Coronary artery (tissue), 2 donors: Measurements from ENCODE around the gene ASPHD1.

Experiments
- DNase-seq: peaks from one replicate; pipeline ENCODE4 v3.0.0-alpha.2; 2017; ENCODE audit warnings: low spot score
- H3K27ac ChIP-seq, 2 donors: fragments of 200-600 bp; sonication (generic); one replicate each; pipeline ENCODE4 v1.5.1; 2016 to 2019
- H3K4me3 ChIP-seq: fragments of 200-600 bp; sonication (generic); 2 replicates; pipeline ENCODE4 v1.5.1; 2016; ENCODE audit warnings: mild to moderate bottlenecking, moderate library complexity
- TF ChIP-seq, protein P1 (sequence below): fragments of 200-600 bp; sonication (generic); IDR thresholded peaks from one replicate; pipeline ENCODE4 v1.5.1; 2019; ENCODE audit warnings: antibody characterized with exemption

ASPHD1 gene

GRCh38 chr16:29900888-29901606 is 759 bp downstream of the ASPHD1 start:
- H3K27ac ChIP-seq, result no peak overlapping the region
- no peak for DNase-seq
- TF ChIP-seq, protein P1, sequence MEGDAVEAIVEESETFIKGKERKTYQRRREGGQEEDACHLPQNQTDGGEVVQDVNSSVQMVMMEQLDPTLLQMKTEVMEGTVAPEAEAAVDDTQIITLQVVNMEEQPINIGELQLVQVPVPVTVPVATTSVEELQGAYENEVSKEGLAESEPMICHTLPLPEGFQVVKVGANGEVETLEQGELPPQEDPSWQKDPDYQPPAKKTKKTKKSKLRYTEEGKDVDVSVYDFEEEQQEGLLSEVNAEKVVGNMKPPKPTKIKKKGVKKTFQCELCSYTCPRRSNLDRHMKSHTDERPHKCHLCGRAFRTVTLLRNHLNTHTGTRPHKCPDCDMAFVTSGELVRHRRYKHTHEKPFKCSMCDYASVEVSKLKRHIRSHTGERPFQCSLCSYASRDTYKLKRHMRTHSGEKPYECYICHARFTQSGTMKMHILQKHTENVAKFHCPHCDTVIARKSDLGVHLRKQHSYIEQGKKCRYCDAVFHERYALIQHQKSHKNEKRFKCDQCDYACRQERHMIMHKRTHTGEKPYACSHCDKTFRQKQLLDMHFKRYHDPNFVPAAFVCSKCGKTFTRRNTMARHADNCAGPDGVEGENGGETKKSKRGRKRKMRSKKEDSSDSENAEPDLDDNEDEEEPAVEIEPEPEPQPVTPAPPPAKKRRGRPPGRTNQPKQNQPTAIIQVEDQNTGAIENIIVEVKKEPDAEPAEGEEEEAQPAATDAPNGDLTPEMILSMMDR, result no peak
- peak overlapping the region; percentile 82 for H3K4me3 ChIP-seq

DNA sequence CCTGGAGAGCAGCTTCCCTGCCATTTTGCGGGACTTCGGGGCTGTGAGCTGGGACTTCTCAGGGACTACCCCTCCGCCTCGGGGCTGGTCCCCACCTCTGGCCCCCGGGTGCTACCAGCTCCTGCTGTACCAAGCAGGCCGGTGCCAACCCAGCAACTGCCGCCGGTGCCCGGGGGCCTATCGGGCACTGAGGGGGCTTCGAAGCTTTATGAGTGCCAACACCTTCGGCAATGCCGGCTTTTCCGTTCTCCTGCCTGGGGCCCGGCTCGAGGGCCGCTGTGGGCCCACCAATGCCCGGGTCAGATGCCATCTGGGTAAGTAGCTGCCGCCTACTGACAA is 1.3 kb downstream of the ASPHD1 start:
- no peak overlapping the region for H3K27ac ChIP-seq
- no peak for DNase-seq
- H3K4me3 ChIP-seq, result no peak overlapping the region
- TF ChIP-seq, protein P1, result no peak

DNA sequence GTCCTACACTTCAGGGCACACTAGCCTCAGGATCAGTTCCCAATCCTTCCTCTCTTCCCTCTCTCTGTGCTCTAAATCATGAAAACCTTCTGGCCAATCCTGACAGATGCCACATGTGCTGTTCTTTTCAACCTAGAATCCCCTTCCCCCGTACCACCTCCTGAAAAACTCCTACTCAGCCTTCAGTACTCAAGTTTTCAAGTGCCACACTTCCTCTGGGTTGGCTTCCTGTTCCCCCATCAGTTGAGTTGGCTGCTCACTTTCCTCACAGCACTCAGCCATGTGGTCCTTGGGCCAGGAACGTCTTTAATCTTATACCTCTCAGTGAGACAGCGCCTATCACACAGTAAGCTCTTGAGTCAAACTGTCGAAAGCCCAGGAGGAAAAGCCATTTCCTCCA is 3.3 kb downstream of the ASPHD1 start:
- DNase-seq, result no peak
- no peak overlapping the region for H3K27ac ChIP-seq
- TF ChIP-seq, protein P1, result no peak

DNA sequence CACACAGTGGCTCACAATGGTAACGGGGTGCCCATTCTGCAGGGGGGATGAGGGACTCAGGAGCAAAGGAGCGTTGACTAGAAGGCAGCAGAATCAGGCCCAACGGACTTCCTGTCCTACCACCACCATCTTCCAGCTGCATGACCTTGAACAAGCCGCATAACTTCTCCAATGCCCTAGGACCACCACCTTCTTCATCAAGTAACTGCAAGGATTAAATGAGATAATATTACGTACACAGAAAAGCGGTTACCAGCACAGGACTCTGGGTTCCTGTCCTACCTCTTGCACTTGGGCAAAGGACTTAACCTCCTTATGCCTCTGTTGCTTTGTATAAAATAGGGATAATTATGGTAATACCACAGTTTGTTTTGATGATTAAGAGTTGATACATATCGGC is 4.7 kb downstream of the ASPHD1 start:
- no peak overlapping the region for H3K27ac ChIP-seq
- TF ChIP-seq, protein P1, result no peak
- DNase-seq, result no peak

More for the DNA sequence above, 3.3 kb downstream of the ASPHD1 start:
- H3K4me3 ChIP-seq, result no peak overlapping the region

GRCh38 chr16:29905668-29906067 is 5.4 kb downstream of the ASPHD1 start:
- TF ChIP-seq, protein P1, result no peak
- no peak for DNase-seq
- Histone ChIP-seq H3K4me3 (no peak overlapping the region), H3K27ac (no peak overlapping the region)

More for the DNA sequence above, 4.7 kb downstream of the ASPHD1 start:
- H3K4me3 ChIP-seq, result no peak overlapping the region

DNA sequence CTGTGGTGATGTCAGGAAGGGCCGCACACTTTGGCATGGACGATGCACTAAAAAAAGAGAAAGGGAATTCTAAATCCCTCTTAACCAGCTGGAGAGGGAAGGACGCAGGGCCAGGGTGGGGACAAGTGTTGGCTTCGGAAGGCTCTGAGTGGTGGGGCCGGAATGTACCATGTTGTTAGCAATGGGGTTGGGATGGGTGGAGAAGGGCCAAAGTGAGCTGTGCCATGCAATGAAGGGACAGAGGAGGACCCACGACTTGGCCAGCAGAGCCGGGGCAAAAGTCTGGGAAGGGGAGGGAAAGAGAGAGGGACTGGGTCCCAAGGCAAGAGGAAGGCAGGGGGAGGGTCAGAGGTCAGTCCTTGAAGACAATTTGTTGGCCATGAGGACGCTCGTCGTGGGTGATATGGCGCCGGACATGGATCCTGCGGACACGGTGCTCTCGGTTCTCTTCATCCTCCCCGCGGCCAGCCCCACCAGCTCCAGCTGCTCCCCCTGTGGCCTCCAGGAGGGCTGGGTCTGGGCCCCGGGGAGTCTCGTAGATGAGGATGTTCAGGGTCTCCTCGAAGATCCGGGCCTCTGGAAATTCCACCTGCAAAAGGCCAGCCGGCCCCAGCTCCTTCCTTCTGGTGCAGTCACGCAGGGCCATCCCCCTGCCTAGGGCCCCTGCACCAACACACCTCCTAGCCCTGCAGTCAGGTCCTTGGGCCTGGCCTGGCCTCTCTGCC is 6.4 kb downstream of the ASPHD1 start:
- no peak for DNase-seq
- Histone ChIP-seq H3K27ac (no peak overlapping the region), H3K4me3 (no peak overlapping the region)
- TF ChIP-seq, protein P1, result no peak

- no peak for DNase-seq
- H3K4me3 ChIP-seq, result no peak overlapping the region
- TF ChIP-seq, protein P1, result no peak
- H3K27ac ChIP-seq, result no peak overlapping the region
Observed at GRCh38 chr16:29907973-29908372, 7.7 kb downstream of the ASPHD1 start.
